Mammary epithelial cell (primary cell): ENCODE data around the gene CNTN1.

Experiments used
- EZH2 ChIP-seq: IDR thresholded peaks from 2 replicates; pipeline ENCODE4 v1.6.1; 2012; ENCODE audit warnings: low read length, inconsistent platforms, borderline replicate concordance
- TF ChIP-seq, protein P1 (sequence below), 2 donors: IDR thresholded peaks in 1 of 2; conservative IDR thresholded peaks in 1 of 2; 2 replicates each; pipeline ENCODE4 v1.5.1; 2011 to 2012; ENCODE audit warnings: inconsistent platforms in 2 of 2, low read length in 2 of 2, mild to moderate bottlenecking in 2 of 2, control low read depth in 1 of 2, low read depth in 1 of 2; ENCODE audit not compliant: insufficient read depth in 1 of 2; ENCODE audit errors: extremely low read depth in 1 of 2

DNA sequence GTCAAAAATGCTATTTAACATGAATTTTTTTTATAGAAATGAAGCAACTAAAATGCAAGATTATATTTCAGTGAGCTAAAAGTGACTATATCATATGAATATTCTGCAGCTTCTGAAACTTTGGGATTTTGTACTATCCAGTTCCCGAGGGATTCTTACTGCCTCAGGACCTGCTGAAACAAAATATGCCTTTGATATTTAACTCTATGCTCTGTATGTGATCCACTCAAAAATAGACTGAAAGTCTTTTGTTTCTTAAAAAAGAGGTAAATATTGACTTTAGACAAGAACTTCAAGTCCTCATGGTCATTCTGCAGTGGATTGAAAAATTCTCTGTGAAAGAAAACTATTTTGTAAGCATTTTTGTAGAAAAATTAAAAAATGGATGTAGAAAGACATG, 22.4 kb downstream of the CNTN1 start:
- TF ChIP-seq, protein P1, sequence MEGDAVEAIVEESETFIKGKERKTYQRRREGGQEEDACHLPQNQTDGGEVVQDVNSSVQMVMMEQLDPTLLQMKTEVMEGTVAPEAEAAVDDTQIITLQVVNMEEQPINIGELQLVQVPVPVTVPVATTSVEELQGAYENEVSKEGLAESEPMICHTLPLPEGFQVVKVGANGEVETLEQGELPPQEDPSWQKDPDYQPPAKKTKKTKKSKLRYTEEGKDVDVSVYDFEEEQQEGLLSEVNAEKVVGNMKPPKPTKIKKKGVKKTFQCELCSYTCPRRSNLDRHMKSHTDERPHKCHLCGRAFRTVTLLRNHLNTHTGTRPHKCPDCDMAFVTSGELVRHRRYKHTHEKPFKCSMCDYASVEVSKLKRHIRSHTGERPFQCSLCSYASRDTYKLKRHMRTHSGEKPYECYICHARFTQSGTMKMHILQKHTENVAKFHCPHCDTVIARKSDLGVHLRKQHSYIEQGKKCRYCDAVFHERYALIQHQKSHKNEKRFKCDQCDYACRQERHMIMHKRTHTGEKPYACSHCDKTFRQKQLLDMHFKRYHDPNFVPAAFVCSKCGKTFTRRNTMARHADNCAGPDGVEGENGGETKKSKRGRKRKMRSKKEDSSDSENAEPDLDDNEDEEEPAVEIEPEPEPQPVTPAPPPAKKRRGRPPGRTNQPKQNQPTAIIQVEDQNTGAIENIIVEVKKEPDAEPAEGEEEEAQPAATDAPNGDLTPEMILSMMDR (conservative IDR thresholded peaks at IDR 0.05 in 1 of 2, IDR thresholded peaks at IDR 0.05 in 1 of 2; ENCODE audit: extremely low read depth in 1 of 2, insufficient read depth in 1 of 2, low read depth in 1 of 2, low read length in 2 of 2): no peak
- no peak for TF ChIP-seq EZH2
